Stimulated activated naive CD8-positive, alpha-beta T cell treated with anti-CD3 and anti-CD28 coated beads, Interleukin-15, amount 100 ng/mL, for 72 hours (primary cell): ENCODE results near the gene MRPL57.
A peak's percentile ranks its signal among the peaks of the same experiment; 100 is the strongest.
"Not testable (repeated sequence)": the region's sequence is repeated elsewhere in the genome, so short reads cannot be mapped to it uniquely, and the experiment has no call there.

Experiments
- ATAC-seq: fragments of 150-1000 bp; cut with Tn5 transposase; 2 replicates; pipeline ENCODE4 v1.10.0; 2021; ENCODE audit warnings: mild to moderate bottlenecking, moderate library complexity
- DNase-seq, 2 donors: peaks; one replicate each; pipeline ENCODE4 v3.0.0; 2021 to 2022
- H3K27ac Mint-ChIP-seq, 2 donors: one replicate each; pipeline ENCODE4 v1.8.0; 2022; ENCODE audit warnings: mild to moderate bottlenecking in 2 of 2, mixed read lengths in 2 of 2, moderate library complexity in 2 of 2
- H3K27me3 Mint-ChIP-seq: one replicate; pipeline ENCODE4 v1.8.0; 2022; ENCODE audit warnings: mixed read lengths
- H3K4me1 Mint-ChIP-seq: one replicate; pipeline ENCODE4 v1.8.0; 2022; ENCODE audit warnings: mild to moderate bottlenecking, mixed read lengths
- H3K4me3 Mint-ChIP-seq, 2 donors: one replicate each; pipeline ENCODE4 v1.8.0; 2022; ENCODE audit warnings: mild to moderate bottlenecking in 2 of 2, mixed read lengths in 2 of 2, moderate library complexity in 1 of 2
- H3K9me3 Mint-ChIP-seq, 2 donors: one replicate each; pipeline ENCODE4 v1.8.0; 2022; ENCODE audit warnings: mixed read lengths in 2 of 2

Gene MRPL57

GRCh38 chr13:21165606-21166005 is 10.9 kb upstream of the MRPL57 start:
- not testable (repeated sequence) for DNase-seq, H3K4me3 Mint-ChIP-seq, ATAC-seq, H3K27ac Mint-ChIP-seq, H3K4me1 Mint-ChIP-seq, H3K27me3 Mint-ChIP-seq, H3K9me3 Mint-ChIP-seq

DNA sequence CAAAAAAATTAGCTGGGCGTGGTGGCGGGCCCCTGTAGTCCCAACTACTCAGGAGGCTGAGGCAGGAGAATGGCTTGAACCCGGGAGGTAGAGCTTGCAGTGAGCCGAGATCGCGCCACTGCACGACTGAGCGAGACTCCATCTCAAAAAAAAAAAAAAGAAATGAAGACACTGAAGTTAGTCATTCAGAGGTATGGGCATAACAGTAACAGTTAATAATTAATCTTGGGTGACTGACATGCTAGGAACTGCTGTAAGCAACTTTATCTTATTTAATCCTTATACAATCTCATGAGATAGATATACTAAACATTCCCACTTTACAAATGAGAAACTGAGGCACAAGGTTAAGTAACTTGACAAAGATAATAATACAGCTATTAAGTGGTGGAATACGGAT is 5.0 kb upstream of the MRPL57 start:
- DNase-seq (no peak), ATAC-seq (no peak)
- H3K27me3 Mint-ChIP-seq: no peaks in the 10 kb centered on the region
- peaks cover 7% of the 10 kb centered on the region for H3K4me1 Mint-ChIP-seq
- no peak overlapping the region for H3K27ac Mint-ChIP-seq
- no peaks in the 10 kb centered on the region for H3K9me3 Mint-ChIP-seq
- H3K4me3 Mint-ChIP-seq: no peak overlapping the region

- not testable (repeated sequence) for H3K27me3 Mint-ChIP-seq, H3K4me3 Mint-ChIP-seq, DNase-seq, H3K9me3 Mint-ChIP-seq, ATAC-seq, H3K27ac Mint-ChIP-seq
- peaks cover 19% of the 10 kb centered on the region for H3K4me1 Mint-ChIP-seq
Observed at GRCh38 chr13:21173767-21174166, 2.7 kb upstream of the MRPL57 start.

- H3K9me3 Mint-ChIP-seq: no peaks in the 10 kb centered on the region
- H3K27me3 Mint-ChIP-seq: no peaks in the 10 kb centered on the region
- peak overlapping the region; percentile 99 to 100 for H3K4me3 Mint-ChIP-seq
- peaks cover 25% of the 10 kb centered on the region for H3K4me1 Mint-ChIP-seq
- DNase-seq: no peak
- H3K27ac Mint-ChIP-seq: peak overlapping the region; percentile 97 to 99
- no peak for ATAC-seq
Observed at GRCh38 chr13:21175656-21176214, 723 bp upstream of the MRPL57 start.

DNA sequence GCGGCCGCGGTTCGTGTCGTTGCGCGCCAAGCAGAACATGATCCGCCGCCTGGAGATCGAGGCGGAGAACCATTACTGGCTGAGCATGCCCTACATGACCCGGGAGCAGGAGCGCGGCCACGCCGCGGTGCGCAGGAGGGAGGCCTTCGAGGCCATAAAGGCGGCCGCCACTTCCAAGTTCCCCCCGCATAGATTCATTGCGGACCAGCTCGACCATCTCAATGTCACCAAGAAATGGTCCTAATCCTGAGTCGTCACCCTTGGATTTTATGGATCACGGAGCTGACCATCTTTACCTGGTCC is 475 bp downstream of the MRPL57 start:
- DNase-seq: no peak
- no peaks in the 10 kb centered on the region for H3K9me3 Mint-ChIP-seq

GRCh38 chr13:21181671-21182070 is 5.2 kb downstream of the MRPL57 start:
- no peak for ATAC-seq
- H3K4me1 Mint-ChIP-seq: peaks cover 21% of the 10 kb centered on the region
- H3K27me3 Mint-ChIP-seq: no peaks in the 10 kb centered on the region
- no peak for DNase-seq
- no peak overlapping the region for H3K4me3 Mint-ChIP-seq
- no peak overlapping the region for H3K27ac Mint-ChIP-seq
- H3K9me3 Mint-ChIP-seq: no peaks in the 10 kb centered on the region

More for the DNA sequence above, 475 bp downstream of the MRPL57 start:
- peak; percentile 51 for ATAC-seq
- H3K27ac Mint-ChIP-seq: peak overlapping the region; percentile 97 to 99
- H3K4me1 Mint-ChIP-seq: peaks cover 28% of the 10 kb centered on the region
- no peaks in the 10 kb centered on the region for H3K27me3 Mint-ChIP-seq
- peak overlapping the region; percentile 99 to 100 for H3K4me3 Mint-ChIP-seq

DNA sequence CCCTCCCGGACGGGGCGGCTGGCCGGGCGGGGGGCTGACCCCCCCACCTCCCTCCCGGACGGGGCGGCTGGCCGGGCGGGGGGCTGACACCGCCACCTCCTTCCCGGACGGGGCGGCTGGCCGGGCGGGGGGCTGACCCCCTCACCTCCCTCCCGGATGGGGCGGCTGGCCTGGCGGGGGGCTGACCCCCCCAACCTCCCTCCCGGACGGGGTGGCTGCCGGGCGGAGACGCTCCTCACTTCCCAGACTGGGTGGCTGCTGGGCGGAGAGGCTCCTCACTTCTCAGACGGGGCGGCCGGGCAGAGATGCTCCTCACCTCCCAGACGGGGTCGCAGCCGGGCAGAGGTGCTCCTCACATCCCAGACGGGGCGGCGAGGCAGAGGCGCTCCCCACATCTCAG is 10.0 kb downstream of the MRPL57 start:
- not testable (repeated sequence) for ATAC-seq, H3K27me3 Mint-ChIP-seq, H3K27ac Mint-ChIP-seq, H3K4me1 Mint-ChIP-seq, H3K9me3 Mint-ChIP-seq, DNase-seq, H3K4me3 Mint-ChIP-seq

- not testable (repeated sequence) for ATAC-seq, H3K27ac Mint-ChIP-seq, H3K9me3 Mint-ChIP-seq, H3K4me1 Mint-ChIP-seq, H3K4me3 Mint-ChIP-seq, DNase-seq
- peaks cover 17% of the 10 kb centered on the region for H3K27me3 Mint-ChIP-seq
Observed at GRCh38 chr13:21194756-21195155, 18.3 kb downstream of the MRPL57 start.

DNA sequence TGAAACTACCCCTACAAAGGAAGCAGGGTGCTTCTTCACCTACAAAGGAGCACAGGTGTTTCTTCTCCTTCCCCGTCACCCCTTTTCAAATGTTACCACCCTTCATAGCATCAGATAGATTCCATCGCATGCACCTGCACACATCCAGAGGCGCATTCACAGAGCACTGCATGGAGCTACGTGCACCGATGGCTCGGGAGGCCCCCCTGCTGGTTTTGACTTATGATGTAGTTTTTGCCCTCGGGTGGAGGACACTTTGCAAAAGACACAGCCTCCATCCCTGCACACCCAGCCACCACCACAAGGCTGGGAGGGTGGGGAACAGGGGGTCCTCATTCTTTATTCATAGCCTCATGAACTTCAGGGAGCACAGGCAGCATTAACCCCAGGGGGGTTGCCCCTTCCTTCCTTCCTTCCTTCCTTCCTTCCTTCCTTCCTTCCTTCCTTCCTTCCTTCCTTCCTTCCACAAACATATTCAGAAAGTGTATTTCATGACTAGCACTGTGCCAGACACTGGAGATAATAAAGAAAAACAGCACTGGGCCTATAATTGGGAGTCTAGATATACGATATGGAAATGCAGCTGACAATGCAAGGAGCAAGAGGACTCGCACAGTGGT is 21.3 kb downstream of the MRPL57 start:
- H3K27me3 Mint-ChIP-seq: peaks cover 17% of the 10 kb centered on the region
- not testable (repeated sequence) for ATAC-seq, H3K4me3 Mint-ChIP-seq, H3K27ac Mint-ChIP-seq, H3K4me1 Mint-ChIP-seq, DNase-seq
- peaks cover 13 to 14% of the 10 kb centered on the region in 2 donors for H3K9me3 Mint-ChIP-seq

- Mint-ChIP-seq H3K9me3 (peaks cover 13 to 14% of the 10 kb centered on the region in 2 donors), H3K27me3 (peaks cover 17% of the 10 kb centered on the region)
- not testable (repeated sequence) for H3K4me1 Mint-ChIP-seq, H3K27ac Mint-ChIP-seq, ATAC-seq, H3K4me3 Mint-ChIP-seq, DNase-seq
Observed at GRCh38 chr13:21198391-21198790, 21.9 kb downstream of the MRPL57 start.

DNA sequence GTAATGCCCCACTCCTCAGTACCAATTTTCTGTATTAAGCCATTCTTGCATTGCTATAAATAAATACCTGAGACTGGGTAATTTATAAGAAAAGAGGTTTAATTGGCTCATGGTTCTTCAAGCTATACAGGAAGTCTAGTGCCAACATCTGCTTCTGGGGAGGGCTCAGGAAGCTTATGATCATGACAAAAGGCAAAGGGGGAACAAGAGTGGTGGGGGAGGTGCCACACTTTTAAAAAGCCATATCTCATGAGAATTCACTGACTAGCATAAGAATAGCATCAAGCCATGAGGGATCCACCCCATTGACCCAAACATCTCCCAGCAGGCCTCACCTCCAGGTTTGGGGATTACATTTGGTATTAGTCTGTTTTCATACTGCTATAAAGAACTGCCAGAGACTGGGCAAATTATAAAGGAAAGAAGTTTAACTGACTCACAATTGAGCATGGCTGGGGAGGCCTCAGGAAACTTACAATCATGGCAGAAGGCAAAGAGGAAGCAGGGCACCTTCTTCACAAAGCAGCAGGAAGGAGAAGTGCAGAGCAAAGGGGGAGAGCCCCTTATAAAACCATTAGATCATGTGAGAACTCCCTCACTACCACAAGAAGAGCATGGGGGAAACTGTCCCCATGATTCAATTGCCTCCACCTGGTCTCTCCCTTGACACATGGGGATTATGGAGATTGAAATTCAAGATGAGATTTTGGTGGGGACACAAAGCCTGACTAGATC is 25.2 kb downstream of the MRPL57 start:
- not testable (repeated sequence) for DNase-seq, ATAC-seq, H3K27ac Mint-ChIP-seq, H3K4me1 Mint-ChIP-seq, H3K4me3 Mint-ChIP-seq
- H3K27me3 Mint-ChIP-seq: peaks cover 17% of the 10 kb centered on the region
- peaks cover 13 to 14% of the 10 kb centered on the region in 2 donors for H3K9me3 Mint-ChIP-seq

GRCh38 chr13:21202767-21203531 is 26.5 kb downstream of the MRPL57 start:
- H3K4me1 Mint-ChIP-seq: no peaks in the 10 kb centered on the region
- H3K9me3 Mint-ChIP-seq: peaks cover 13 to 14% of the 10 kb centered on the region in 2 donors
- ATAC-seq (no peak), DNase-seq (no peak)
- H3K27ac Mint-ChIP-seq: no peak overlapping the region
- H3K4me3 Mint-ChIP-seq: no peak overlapping the region
- H3K27me3 Mint-ChIP-seq: peaks cover 5% of the 10 kb centered on the region

DNA sequence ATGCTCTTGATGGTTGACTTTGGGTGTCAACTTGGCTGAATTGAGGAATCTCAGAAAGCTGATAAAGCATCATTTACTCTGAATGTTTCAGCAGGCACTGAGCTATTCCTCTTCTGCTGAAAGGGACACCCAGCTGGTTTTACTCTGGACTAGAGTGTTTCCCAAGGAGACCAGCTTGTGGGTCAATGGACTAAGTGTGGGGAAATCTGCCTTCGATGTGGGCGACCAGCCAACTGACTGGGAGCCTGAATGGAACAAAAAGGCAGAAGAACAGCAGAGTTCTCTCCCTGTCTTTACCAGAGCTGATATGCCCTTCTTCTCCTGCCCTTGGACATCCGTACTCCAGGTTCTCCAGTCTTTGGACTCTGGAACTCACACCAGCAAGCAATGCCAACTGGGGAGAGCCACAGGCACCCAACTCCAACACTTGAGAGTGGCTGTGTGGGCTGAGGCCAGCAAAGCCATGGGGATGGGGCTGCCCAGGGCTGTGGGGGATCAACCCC is 32.2 kb downstream of the MRPL57 start:
- Mint-ChIP-seq H3K4me3 (no peak overlapping the region), H3K27ac (no peak overlapping the region), H3K4me1 (no peaks in the 10 kb centered on the region), H3K27me3 (peaks cover 27% of the 10 kb centered on the region), H3K9me3 (peaks cover 14 to 22% of the 10 kb centered on the region in 2 donors)
- DNase-seq: no peak
- ATAC-seq: no peak

DNA sequence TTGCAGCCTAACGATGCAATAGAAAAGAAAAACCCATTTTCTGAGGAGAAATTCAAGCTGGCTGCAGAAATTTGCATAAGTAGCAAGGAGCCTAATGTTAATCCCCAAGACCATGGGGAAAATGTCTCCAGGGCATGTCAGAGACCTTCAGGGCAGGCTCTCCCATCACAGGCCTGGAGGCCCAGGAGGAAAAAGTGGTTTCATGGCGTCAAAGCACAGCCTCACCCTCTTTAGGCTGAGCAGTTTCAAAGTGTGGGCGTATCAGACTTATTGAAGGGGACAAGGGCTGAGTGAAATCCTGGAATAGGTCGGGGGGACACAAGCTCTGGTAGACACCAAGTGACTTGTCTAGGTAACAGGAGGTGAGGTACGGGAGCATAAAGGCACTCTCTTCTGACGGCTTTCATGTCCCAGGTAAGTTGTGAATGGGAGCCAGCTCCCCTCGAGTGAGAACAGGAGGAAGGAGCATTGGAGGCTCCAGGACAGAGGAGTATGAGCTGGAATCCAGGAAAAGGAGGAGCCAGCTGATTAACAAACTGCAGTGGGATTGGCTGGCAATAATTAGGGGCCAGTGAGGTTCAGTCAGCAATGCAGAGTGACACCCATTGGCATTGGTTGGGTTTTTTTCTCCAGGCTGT is 35.8 kb downstream of the MRPL57 start:
- DNase-seq (no peak), ATAC-seq (no peak)
- Mint-ChIP-seq H3K4me1 (no peaks in the 10 kb centered on the region), H3K27ac (no peak overlapping the region), H3K9me3 (peaks cover 14 to 22% of the 10 kb centered on the region in 2 donors), H3K27me3 (peaks cover 57% of the 10 kb centered on the region), H3K4me3 (no peak overlapping the region)

GRCh38 chr13:21215419-21215818 is 39.0 kb downstream of the MRPL57 start:
- DNase-seq, H3K27ac Mint-ChIP-seq, H3K4me3 Mint-ChIP-seq, ATAC-seq: not testable (repeated sequence)
- H3K9me3 Mint-ChIP-seq: peaks cover 14 to 22% of the 10 kb centered on the region in 2 donors
- H3K27me3 Mint-ChIP-seq: peaks cover 57% of the 10 kb centered on the region
- H3K4me1 Mint-ChIP-seq: peaks cover 18% of the 10 kb centered on the region
